GM04504 (cell line): ENCODE measurements around the gene ARL13B.
"Not testable (repeated sequence)": the region's sequence is repeated elsewhere in the genome, so short reads cannot be mapped to it uniquely, and the experiment has no call there.

Source experiments
- DNase-seq: peaks from one replicate; pipeline ENCODE4 v3.0.0-alpha.2; 2012; ENCODE audit warnings: low read depth

The ARL13B gene

DNA sequence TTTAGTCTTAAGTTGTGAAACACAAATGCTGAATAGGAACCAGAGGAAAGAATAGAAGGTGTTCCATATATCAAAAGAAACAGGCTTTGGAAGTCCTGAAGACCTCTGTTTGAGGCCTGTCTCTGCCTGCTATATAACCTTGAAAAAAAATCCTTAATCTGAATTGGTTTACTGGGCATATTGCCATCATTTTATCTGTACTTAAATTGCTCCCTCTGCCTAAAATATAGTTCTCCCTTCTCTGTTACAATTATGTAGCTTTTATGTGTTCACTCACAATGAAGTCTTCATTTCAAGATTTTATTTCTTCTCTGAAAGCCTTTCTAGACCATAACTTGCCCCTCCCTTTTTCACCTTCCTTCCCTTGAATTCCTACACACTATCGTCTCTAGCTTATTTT is 21.2 kb downstream of the ARL13B start:
- DNase-seq, result no peak

- DNase-seq, result no peak
Observed at GRCh38 chr3:94001827-94002495, 22.0 kb downstream of the ARL13B start.

DNA sequence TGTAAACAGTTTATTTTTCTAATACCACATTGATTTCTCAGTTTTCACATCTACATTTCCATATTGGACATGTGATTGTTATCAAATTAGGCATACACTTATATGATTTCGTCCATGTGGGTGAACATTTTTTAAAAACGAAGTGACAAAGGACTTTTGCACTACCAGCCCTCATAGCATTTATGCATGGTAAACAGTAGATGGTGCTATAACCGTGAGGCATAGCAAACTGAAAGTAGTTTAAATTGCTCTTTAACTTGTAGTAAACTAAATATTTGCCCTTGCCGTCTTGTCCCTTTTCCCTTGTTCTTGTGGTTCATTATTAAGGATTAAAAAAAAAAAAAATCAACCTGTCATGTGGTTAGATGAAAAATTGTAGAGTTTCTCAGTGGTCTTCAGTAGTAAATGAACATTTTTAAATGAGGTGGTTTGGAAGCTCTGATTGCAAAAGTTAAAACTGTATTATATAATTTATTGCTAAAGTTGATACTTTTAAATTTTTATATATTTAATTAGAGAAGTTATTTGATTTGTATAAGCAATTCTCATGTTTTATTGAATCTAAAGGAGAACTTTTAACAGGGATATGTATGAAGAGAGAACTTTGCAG is 24.5 kb downstream of the ARL13B start:
- DNase-seq, result peak; percentile 27

- DNase-seq, result no peak
Observed at GRCh38 chr3:94008253-94008652, 28.3 kb downstream of the ARL13B start.

- DNase-seq, result no peak
Observed at GRCh38 chr3:94009608-94010007, 29.7 kb downstream of the ARL13B start.

- DNase-seq, result no peak
Observed at GRCh38 chr3:94011233-94011711, 31.3 kb downstream of the ARL13B start.

DNA sequence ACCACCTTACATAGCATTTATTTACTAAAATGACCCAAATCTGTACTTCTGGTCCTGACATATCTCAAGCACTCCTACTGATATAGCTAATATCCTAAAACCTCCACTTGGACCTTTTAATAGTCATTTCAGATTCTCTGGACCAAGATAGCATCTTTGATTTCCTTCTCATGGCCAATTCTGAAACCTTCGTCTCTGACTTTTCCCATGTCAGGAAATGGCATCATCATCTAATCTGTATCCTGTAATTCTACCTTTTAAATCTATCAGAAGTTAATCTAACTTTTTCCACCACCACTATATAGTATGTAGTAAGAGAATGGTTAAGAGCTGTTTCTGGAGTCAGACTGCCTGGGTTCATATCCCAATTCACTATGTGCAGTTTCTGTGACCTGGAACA is 32.2 kb downstream of the ARL13B start:
- no peak for DNase-seq

DNA sequence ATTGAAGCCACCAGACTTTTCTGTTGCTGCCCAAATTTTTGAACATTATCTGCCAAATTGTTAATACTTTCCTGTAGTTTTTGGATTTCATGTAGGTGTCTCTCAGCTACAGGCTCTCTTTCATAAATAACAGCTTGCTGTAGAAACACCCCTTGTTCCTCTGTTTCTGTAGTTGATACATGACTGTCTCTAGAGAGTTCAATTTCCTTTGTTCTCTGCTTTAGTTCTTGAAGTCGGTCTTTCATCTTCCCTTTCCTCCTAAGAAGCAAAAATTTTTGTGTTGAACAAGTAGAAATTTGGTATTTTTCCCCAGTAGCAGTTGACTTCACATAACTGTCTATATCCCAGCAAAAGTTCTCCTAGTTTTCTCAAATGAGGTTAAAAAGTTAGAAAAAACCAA is 35.1 kb downstream of the ARL13B start:
- no peak for DNase-seq

DNA sequence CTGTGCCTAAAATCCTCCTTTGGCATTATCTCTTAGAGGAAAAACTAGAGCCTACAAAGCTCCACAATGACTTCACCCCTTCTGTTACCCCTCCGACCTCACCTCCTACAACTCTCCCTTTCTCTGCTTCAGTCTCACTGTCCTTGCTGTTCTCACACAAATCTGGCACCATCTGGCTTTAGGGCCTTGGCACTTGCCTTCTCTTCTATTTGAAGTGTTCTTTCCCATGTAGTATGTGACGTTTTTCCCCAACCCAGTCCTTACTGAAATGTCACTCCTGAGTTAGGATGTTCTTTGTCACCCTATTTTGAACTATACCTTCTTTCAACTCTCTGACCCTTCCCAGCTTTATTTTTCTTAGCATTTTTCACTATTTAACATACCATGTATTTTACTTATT is 39.7 kb downstream of the ARL13B start:
- no peak for DNase-seq

DNA sequence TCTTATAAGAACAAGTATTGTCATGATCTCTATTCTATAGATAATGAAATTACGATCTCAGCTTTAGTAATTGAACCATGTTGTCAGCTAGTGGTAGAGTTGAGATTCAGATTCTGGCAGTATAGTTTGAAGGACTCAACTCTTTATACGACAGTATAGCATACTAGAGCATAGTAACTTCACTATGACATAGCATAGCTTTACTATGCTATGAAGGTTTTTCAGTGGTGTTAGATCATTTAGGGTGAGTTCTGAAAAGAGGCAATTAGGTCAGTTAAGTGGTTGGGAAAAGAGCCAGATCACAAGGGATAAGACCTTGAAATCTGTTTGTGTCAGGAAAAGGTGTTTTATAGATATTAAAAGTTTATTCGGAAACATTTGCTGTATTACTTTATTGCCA is 40.3 kb downstream of the ARL13B start:
- no peak for DNase-seq

- no peak for DNase-seq
Observed at GRCh38 chr3:94024385-94024784, 44.4 kb downstream of the ARL13B start.

- no peak for DNase-seq
Observed at GRCh38 chr3:94026623-94027022, 46.7 kb downstream of the ARL13B start.

GRCh38 chr3:94028093-94028837 is 48.3 kb downstream of the ARL13B start, which contains the start of gene STX19:
Gene STX19, minus strand, starts transcription at chr3:94028597. Its CDS starts 13,328 bp downstream, at chr3:94015269.
- DNase-seq, result no peak

- peak; percentile 38 for DNase-seq
Observed at GRCh38 chr3:94036909-94037507, 57.1 kb downstream of the ARL13B start.

DNA sequence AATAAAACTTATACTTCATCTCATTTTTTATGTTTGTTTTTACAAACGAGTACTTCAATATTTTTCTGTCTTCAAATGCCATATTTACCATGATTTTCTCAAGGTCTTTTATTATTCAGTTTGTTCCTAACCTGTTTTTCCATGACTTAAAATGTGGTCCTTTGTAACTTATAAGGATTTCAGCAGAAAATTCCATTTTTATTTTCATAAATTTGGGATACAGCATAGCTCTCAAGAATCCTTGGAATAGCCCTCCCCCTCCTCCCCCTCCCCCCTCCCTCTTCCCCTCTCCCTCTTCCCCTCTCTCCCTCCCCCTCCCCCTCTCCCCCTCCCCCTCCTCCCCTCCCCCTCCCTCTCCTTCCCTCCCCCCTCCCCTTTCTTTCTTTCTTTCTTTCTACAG is 63.3 kb downstream of the ARL13B start:
- DNase-seq, result no peak

GRCh38 chr3:94044100-94044936 is 64.4 kb downstream of the ARL13B start:
- DNase-seq, result not testable (repeated sequence)

DNA sequence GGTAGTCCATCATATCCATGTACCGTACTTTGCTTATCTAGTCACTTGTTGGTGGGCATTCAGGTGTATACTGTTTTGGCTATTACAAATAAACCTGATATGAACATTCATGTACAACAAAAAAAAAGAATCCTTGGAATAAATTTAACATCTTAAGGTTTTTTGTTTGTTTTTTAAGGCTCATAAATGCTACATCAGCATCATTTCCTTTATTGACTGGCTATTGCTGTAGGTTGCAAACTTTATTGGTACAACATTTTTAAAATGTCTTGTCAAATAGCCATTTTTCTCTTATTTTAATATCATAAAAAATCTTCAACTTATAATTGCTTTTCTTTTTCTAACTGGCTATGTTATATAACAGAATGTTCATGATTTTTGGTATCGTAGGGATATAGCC is 66.6 kb downstream of the ARL13B start:
- no peak for DNase-seq

DNA sequence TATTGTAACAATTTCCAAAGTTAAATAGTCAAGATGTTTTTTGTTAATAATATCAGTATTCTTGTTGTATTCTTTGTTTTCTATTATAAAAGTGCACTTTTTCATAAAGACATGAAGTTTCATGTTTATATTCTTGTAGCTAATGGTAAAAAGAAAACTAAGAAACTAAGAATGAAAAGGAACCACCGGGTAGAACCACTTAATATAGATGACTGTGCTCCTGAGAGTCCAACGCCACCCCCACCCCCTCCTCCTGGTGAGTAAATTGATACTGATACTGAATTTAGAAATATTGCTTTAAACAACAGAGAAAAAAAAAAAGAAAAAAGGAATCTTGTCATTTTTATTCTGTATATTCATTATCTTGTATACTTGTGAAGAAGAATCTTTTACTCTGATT is 69.3 kb downstream of the ARL13B start:
- no peak for DNase-seq

GRCh38 chr3:94050546-94050945 is 70.6 kb downstream of the ARL13B start:
- no peak for DNase-seq

- no peak for DNase-seq
Observed at GRCh38 chr3:94061297-94061696, 81.3 kb downstream of the ARL13B start.

- peak; percentile 98 for DNase-seq
Observed at GRCh38 chr3:94062513-94063404, 82.8 kb downstream of the ARL13B start, which contains the start of the genes DHFR2 and NSUN3. Gene DHFR2, minus strand, starts transcription at chr3:94062916. Its CDS starts 1,405 bp downstream, at chr3:94061511. Gene NSUN3, plus strand, starts transcription at chr3:94063061. Its CDS starts 66 bp downstream, at chr3:94063127.
